ENCODE data around the gene DRC1. TPM values are rescaled to one million over a fixed set of nuclear protein-coding genes. Genes with fewer than 3 reads are reported as not detected.

DRC1 gene
- total and polyA plus RNA-seq, 7 experiments from 2014 or later, result 0.29 TPM; not detected in 6

GRCh38 chr2:26423750-26424149 is 22.0 kb downstream of the DRC1 start:
- Histone ChIP-seq H3K27ac (ENCODE audit: low read depth, low read length) (no peak overlapping the region), H3K9me3 (ENCODE audit: control insufficient read depth in 2 of 3, low read length in 3 of 3) (no peaks in the 10 kb centered on the region), H3K4me3 (ENCODE audit: low read length) (no peak overlapping the region), H3K27me3 (ENCODE audit: control insufficient read depth in 2 of 2, insufficient read depth in 2 of 2, low read length in 2 of 2) (no peaks in the 10 kb centered on the region), H3K36me3 (ENCODE audit: control insufficient read depth in 2 of 3, insufficient read depth in 3 of 3, low read length in 3 of 3) (no peaks in the 10 kb centered on the region), H3K4me1 (ENCODE audit: control insufficient read depth in 2 of 2, insufficient read depth in 2 of 2, low read length in 2 of 2) (no peaks in the 10 kb centered on the region)
- ChIA-PET POLR2A (no interaction called here), CTCF (no interaction called here)
- Mint-ChIP-seq H3K4me1 (peaks cover 0 to 3% (median 0%) of the 10 kb centered on the region in 7 donors), H3K36me3 (no peaks in the 10 kb centered on the region), H3K4me3 (no peak overlapping the region), H3K27ac (peak overlapping the region in 1 of 9 donors; percentile 54), H3K27me3 (peaks cover 0 to 21% (median 0%) of the 10 kb centered on the region in 5 donors), H3K9me3 (peaks cover 0 to 4% (median 0%) of the 10 kb centered on the region in 11 donors)
- no peak for DNase-seq
- intact Hi-C loops (cut with micrococcal nuclease), result no loop called here
- ATAC-seq, result no peak

GRCh38 chr2:26424221-26424620 is 22.5 kb downstream of the DRC1 start:
- Mint-ChIP-seq H3K36me3 (no peaks in the 10 kb centered on the region), H3K27me3 (peaks cover 0 to 20% (median 0%) of the 10 kb centered on the region in 5 donors), H3K9me3 (peaks cover 0 to 4% (median 0%) of the 10 kb centered on the region in 11 donors), H3K4me1 (peaks cover 0 to 3% (median 0%) of the 10 kb centered on the region in 7 donors), H3K4me3 (no peak overlapping the region), H3K27ac (peak overlapping the region in 1 of 9 donors; percentile 54)
- H3K4me1 ChIP-seq (ENCODE audit: control insufficient read depth in 2 of 2, insufficient read depth in 2 of 2, low read length in 2 of 2), result no peaks in the 10 kb centered on the region
- no peak overlapping the region for H3K4me3 ChIP-seq (ENCODE audit: low read length)
- DNase-seq (no peak), ATAC-seq (no peak)
- POLR2A ChIA-PET, result no interaction called here
- H3K9me3 ChIP-seq (ENCODE audit: control insufficient read depth in 2 of 3, low read length in 3 of 3), result no peaks in the 10 kb centered on the region
- H3K27ac ChIP-seq (ENCODE audit: low read depth, low read length), result no peak overlapping the region
- intact Hi-C loops (cut with micrococcal nuclease), result no loop called here
- CTCF ChIA-PET, result no interaction called here
- no peaks in the 10 kb centered on the region for H3K36me3 ChIP-seq (ENCODE audit: control insufficient read depth in 2 of 3, insufficient read depth in 3 of 3, low read length in 3 of 3)
- no peaks in the 10 kb centered on the region for H3K27me3 ChIP-seq (ENCODE audit: control insufficient read depth in 2 of 2, insufficient read depth in 2 of 2, low read length in 2 of 2)

- H3K4me1 ChIP-seq (ENCODE audit: control insufficient read depth in 2 of 2, insufficient read depth in 2 of 2, low read length in 2 of 2), result no peaks in the 10 kb centered on the region
- H3K9me3 Mint-ChIP-seq, result peaks cover 0 to 4% (median 0%) of the 10 kb centered on the region in 11 donors
- intact Hi-C loops (cut with micrococcal nuclease), result no loop called here
- H3K4me3 Mint-ChIP-seq, result no peak overlapping the region
- H3K9me3 ChIP-seq (ENCODE audit: control insufficient read depth in 2 of 3, low read length in 3 of 3), result no peaks in the 10 kb centered on the region
- H3K27me3 ChIP-seq (ENCODE audit: control insufficient read depth in 2 of 2, insufficient read depth in 2 of 2, low read length in 2 of 2), result peaks cover 0 to 3% of the 10 kb centered on the region in 2 donors
- H3K36me3 ChIP-seq (ENCODE audit: control insufficient read depth in 2 of 3, insufficient read depth in 3 of 3, low read length in 3 of 3), result no peaks in the 10 kb centered on the region
- no peak overlapping the region for H3K4me3 ChIP-seq (ENCODE audit: low read length)
- H3K27me3 Mint-ChIP-seq, result peaks cover 0 to 32% (median 11%) of the 10 kb centered on the region in 5 donors
- CTCF ChIA-PET, result no interaction called here
- DNase-seq, result no peak
- ATAC-seq, result no peak
- no peak overlapping the region for H3K27ac Mint-ChIP-seq
- peaks cover 0 to 6% (median 0%) of the 10 kb centered on the region in 7 donors for H3K4me1 Mint-ChIP-seq
- H3K27ac ChIP-seq (ENCODE audit: low read depth, low read length), result no peak overlapping the region
- POLR2A ChIA-PET, result no interaction called here
- no peaks in the 10 kb centered on the region for H3K36me3 Mint-ChIP-seq
These were observed 27.1 kb downstream of the DRC1 start for GRCh38 chr2:26428846-26429245.

- no peak overlapping the region for H3K27ac Mint-ChIP-seq
- no peaks in the 10 kb centered on the region for H3K36me3 ChIP-seq (ENCODE audit: control insufficient read depth in 2 of 3, insufficient read depth in 3 of 3, low read length in 3 of 3)
- H3K9me3 Mint-ChIP-seq, result peaks cover 0 to 2% (median 0%) of the 10 kb centered on the region in 11 donors
- no peak overlapping the region for H3K4me3 Mint-ChIP-seq
- no peak overlapping the region for H3K27ac ChIP-seq (ENCODE audit: low read depth, low read length)
- intact Hi-C loops (cut with micrococcal nuclease), result no loop called here
- DNase-seq, result no peak
- CTCF ChIA-PET, result no interaction called here
- no peak overlapping the region for H3K4me3 ChIP-seq (ENCODE audit: low read length)
- H3K4me1 ChIP-seq (ENCODE audit: control insufficient read depth in 2 of 2, insufficient read depth in 2 of 2, low read length in 2 of 2), result no peaks in the 10 kb centered on the region
- peaks cover 0 to 3% (median 0%) of the 10 kb centered on the region in 7 donors for H3K4me1 Mint-ChIP-seq
- no peaks in the 10 kb centered on the region for H3K9me3 ChIP-seq (ENCODE audit: control insufficient read depth in 2 of 3, low read length in 3 of 3)
- POLR2A ChIA-PET, result no interaction called here
- no peaks in the 10 kb centered on the region for H3K36me3 Mint-ChIP-seq
- peaks cover 0 to 30% (median 11%) of the 10 kb centered on the region in 5 donors for H3K27me3 Mint-ChIP-seq
- peaks cover 0 to 3% of the 10 kb centered on the region in 2 donors for H3K27me3 ChIP-seq (ENCODE audit: control insufficient read depth in 2 of 2, insufficient read depth in 2 of 2, low read length in 2 of 2)
- ATAC-seq, result no peak
These were observed 28.3 kb downstream of the DRC1 start for GRCh38 chr2:26429779-26430578.

- Mint-ChIP-seq H3K4me1 (peaks cover 0 to 2% (median 0%) of the 10 kb centered on the region in 7 donors), H3K9me3 (no peaks in the 10 kb centered on the region), H3K36me3 (no peaks in the 10 kb centered on the region), H3K27me3 (peaks cover 0 to 30% (median 11%) of the 10 kb centered on the region in 5 donors), H3K4me3 (no peak overlapping the region), H3K27ac (no peak overlapping the region)
- H3K27me3 ChIP-seq (ENCODE audit: control insufficient read depth in 2 of 2, insufficient read depth in 2 of 2, low read length in 2 of 2), result peaks cover 0 to 3% of the 10 kb centered on the region in 2 donors
- H3K4me3 ChIP-seq (ENCODE audit: low read length), result no peak overlapping the region
- no peaks in the 10 kb centered on the region for H3K36me3 ChIP-seq (ENCODE audit: control insufficient read depth in 2 of 3, insufficient read depth in 3 of 3, low read length in 3 of 3)
- H3K9me3 ChIP-seq (ENCODE audit: control insufficient read depth in 2 of 3, low read length in 3 of 3), result no peaks in the 10 kb centered on the region
- POLR2A ChIA-PET, result no interaction called here
- no peak for DNase-seq
- no peaks in the 10 kb centered on the region for H3K4me1 ChIP-seq (ENCODE audit: control insufficient read depth in 2 of 2, insufficient read depth in 2 of 2, low read length in 2 of 2)
- no peak overlapping the region for H3K27ac ChIP-seq (ENCODE audit: low read depth, low read length)
- ATAC-seq, result no peak
- CTCF ChIA-PET, result no interaction called here
- intact Hi-C loops (cut with micrococcal nuclease), result no loop called here
These were observed 29.1 kb downstream of the DRC1 start for GRCh38 chr2:26430826-26431225.

- CTCF ChIA-PET, result interaction anchor here (1.0 kb wide), 1 partner anchor 12 kb away, joined by 3 read pairs; no protein-coding TSS in a partner anchor
- intact Hi-C loops (cut with micrococcal nuclease), result no loop called here
- no peak for ATAC-seq
- peaks cover 0 to 3% of the 10 kb centered on the region in 2 donors for H3K27me3 ChIP-seq (ENCODE audit: control insufficient read depth in 2 of 2, insufficient read depth in 2 of 2, low read length in 2 of 2)
- no peaks in the 10 kb centered on the region for H3K9me3 Mint-ChIP-seq
- POLR2A ChIA-PET, result no interaction called here
- H3K4me3 Mint-ChIP-seq, result no peak overlapping the region
- H3K4me3 ChIP-seq (ENCODE audit: low read length), result no peak overlapping the region
- H3K36me3 Mint-ChIP-seq, result no peaks in the 10 kb centered on the region
- no peaks in the 10 kb centered on the region for H3K9me3 ChIP-seq (ENCODE audit: control insufficient read depth in 2 of 3, low read length in 3 of 3)
- no peaks in the 10 kb centered on the region for H3K36me3 ChIP-seq (ENCODE audit: control insufficient read depth in 2 of 3, insufficient read depth in 3 of 3, low read length in 3 of 3)
- no peak overlapping the region for H3K27ac Mint-ChIP-seq
- no peaks in the 10 kb centered on the region for H3K4me1 ChIP-seq (ENCODE audit: control insufficient read depth in 2 of 2, insufficient read depth in 2 of 2, low read length in 2 of 2)
- peaks cover 0 to 2% (median 0%) of the 10 kb centered on the region in 7 donors for H3K4me1 Mint-ChIP-seq
- peaks cover 0 to 30% (median 11%) of the 10 kb centered on the region in 5 donors for H3K27me3 Mint-ChIP-seq
- no peak for DNase-seq
- H3K27ac ChIP-seq (ENCODE audit: low read depth, low read length), result no peak overlapping the region
These were observed 30.6 kb downstream of the DRC1 start for GRCh38 chr2:26432363-26432762.

GRCh38 chr2:26432859-26433258 is 31.1 kb downstream of the DRC1 start:
- Mint-ChIP-seq H3K4me1 (peaks cover 0 to 2% (median 0%) of the 10 kb centered on the region in 7 donors), H3K27ac (no peak overlapping the region), H3K9me3 (no peaks in the 10 kb centered on the region), H3K4me3 (no peak overlapping the region), H3K27me3 (peaks cover 0 to 30% (median 11%) of the 10 kb centered on the region in 5 donors), H3K36me3 (no peaks in the 10 kb centered on the region)
- Histone ChIP-seq H3K9me3 (ENCODE audit: control insufficient read depth in 2 of 3, low read length in 3 of 3) (no peaks in the 10 kb centered on the region), H3K27ac (ENCODE audit: low read depth, low read length) (no peak overlapping the region), H3K4me3 (ENCODE audit: low read length) (no peak overlapping the region), H3K27me3 (ENCODE audit: control insufficient read depth in 2 of 2, insufficient read depth in 2 of 2, low read length in 2 of 2) (peaks cover 0 to 3% of the 10 kb centered on the region in 2 donors), H3K36me3 (ENCODE audit: control insufficient read depth in 2 of 3, insufficient read depth in 3 of 3, low read length in 3 of 3) (no peaks in the 10 kb centered on the region), H3K4me1 (ENCODE audit: control insufficient read depth in 2 of 2, insufficient read depth in 2 of 2, low read length in 2 of 2) (no peaks in the 10 kb centered on the region)
- intact Hi-C loops (cut with micrococcal nuclease), result no loop called here
- CTCF ChIA-PET, result interaction anchor here (0.7 to 1.0 kb wide), 2 partner anchors 11 to 1919 kb away, joined by 3 read pairs; no protein-coding TSS in a partner anchor
- DNase-seq (no peak), ATAC-seq (no peak)
- POLR2A ChIA-PET, result no interaction called here
